Measurements from ENCODE around the gene EXD2.
"Not testable (repeated sequence)": the region's sequence is repeated elsewhere in the genome, so short reads cannot be mapped to it uniquely, and the experiment has no call there.

Gene EXD2

DNA sequence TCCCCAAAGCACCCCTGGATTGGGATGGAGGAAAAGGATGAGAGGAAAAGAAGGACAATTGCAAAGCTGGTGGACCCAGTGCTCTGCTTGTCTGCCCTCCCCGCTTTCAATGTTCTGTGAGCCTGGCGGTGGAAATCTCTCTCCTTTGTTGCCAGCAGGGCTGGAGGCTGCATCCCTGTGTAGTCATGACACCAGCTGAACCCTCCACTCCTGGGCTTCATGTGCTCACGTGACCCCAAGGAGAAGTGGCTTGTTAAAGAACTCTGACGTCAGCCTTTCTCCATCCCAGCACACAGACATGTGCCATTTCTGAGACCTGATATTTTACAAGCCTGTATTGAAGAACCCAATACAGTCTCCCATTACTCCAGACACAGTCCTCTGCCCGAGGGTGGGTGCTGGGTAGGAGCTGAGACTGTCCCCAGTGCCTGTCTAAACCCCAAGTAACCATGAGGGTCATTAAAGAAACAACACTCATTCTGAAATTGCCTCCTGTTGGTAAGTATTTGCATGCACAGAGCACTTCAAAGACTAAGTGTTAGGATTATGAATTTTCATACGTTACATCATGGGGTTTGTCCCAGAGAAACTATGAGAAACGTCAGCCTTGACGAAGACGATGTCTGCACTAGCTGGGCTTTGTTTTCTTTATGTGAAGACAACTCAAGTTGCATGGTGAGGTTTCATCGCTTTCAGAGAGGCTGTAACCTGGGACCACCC lies 90.3 kb downstream of the EXD2 start:
- no peak for DNase-seq

DNA sequence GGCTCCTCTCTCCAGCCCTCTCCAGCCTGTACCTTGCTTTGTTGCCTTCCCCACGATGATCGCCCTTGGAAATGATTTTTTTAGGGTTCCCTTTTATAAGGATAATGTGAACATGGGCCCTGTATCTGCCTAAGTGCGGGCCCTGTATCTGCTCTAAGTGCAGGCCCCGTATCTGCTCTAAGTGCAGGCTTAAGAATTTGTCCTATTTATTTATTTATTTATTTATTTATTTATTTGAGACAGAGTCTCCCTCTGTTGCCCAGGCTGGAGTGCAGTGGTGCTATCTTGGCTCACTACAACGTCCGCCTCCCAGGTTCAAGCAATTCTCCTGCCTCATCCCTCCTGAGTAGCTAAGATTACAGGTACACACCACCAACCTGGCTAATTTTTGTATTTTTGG lies 91.2 kb downstream of the EXD2 start:
- no peak for DNase-seq

DNA sequence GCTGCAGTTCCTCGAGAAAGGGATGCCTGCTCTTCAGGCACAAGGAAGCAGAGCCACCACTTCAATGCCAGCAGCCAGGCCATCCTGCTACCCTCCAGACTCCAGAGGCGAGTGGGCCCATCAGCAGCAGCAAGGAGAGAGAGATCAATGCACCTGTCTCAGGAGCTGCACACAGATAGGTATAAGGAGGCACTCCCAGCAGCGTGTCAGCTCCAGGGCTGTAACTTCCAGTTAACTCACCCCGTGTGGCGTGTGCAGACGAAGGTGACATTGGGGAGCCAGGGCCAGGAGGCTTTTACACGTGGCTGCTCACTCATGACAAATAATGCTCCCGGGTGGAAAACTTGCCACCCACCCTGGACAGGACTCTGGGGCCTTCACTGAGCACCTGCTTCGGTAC lies 92.9 kb downstream of the EXD2 start:
- DNase-seq: no peak

DNA sequence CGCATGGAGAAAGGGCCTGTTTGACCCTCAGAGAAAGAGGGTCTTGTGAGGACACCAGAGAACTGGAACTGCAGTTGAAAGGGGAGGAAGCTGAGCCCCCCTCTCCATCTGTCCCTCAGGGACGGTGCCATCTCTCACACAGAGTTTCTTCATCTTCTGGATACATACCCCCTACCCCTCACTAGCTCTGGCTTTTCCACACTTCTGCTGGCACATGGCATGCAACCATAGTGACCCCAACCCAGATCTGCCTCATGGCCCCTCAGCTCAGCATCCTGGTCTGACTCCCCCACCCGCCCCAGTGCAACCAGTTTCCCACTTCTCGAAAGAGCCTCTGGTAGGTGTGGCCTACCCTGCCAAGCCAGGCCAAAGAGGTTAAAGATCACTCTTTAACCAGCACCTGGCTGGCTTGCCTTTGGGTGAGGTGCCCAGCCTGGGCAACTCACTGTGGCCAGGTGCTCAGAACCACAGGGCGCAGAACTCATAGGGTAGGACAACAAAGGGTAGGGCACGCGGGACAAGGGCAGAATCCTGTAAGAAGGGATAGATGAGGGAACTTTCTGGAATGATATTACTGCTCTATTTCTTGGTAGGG lies 94.5 kb downstream of the EXD2 start:
- no peak for DNase-seq

- no peak for DNase-seq
Measured at GRCh38 chr14:69287098-69288010, 96.1 kb downstream of the EXD2 start.

DNA sequence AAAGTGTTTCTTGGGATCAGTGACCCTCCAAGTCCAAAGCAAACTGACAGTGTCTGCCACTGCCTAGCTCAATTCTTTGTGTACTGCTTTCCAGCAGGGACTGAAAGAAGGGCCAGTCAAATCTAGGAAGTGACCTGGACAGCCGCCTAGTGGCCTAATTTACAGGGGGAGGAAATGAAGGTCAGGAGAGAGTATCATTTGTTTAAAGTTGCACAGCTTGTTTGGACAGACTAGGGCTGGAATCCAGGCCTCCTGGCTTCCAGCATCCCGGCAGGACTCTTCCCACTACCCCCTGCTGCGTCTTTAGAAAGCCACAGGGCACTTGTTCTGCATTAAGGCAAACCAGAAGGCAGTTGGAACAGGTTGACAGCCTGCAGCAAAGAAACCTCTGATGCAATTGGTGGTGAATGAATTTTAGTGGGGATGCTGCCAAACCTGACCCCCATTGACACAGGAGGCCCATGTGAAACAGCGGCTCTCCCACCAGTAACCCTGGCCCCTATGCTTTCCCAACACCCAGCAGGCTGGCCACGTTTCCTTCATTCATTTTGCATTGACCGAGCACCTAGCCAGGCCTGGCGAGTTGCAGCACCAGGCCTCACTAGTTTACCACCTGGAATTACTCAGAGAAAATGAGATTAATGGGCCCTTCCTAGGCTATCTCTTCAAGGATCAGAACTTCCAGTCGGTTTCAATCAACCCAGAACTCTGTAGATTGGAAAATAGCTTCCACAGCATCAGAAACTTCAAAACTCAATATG lies 96.9 kb downstream of the EXD2 start:
- peak; percentile 15 for DNase-seq

GRCh38 chr14:69288956-69289705 lies 97.8 kb downstream of the EXD2 start:
- DNase-seq: no peak

DNA sequence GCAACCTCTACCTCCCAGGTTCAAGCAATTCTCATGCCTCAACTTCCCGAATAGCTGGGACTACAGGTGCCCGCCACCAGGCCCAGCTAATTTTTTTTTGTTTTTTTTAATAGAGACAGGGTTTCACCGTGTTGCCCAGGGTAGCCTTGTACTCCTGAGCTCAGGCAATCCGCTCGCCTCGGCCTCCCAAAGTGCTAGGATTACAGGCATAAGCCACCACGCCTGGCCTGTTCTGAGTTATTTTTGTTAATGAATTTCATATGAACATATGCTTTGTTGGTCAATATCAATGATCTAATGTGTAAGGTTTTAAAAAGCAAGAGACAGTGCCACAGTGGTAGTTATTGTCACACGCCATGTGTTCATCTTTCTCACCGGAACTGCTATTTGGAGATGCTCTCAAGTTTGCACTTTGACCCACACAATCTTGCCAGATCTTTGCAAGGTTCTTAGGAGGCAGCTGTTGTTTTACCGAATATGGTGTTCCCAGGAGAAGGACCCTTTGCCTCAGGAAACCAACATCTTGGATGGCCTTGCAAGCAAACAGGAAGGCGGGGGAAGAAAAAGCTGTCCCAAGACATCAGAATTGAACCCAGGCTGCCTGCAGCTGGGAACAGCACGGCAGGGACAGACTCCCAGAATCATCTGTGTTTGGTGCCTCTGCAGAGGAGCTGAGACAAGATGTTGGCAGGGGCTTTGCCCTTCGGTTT lies 98.7 kb downstream of the EXD2 start:
- no peak for DNase-seq

DNA sequence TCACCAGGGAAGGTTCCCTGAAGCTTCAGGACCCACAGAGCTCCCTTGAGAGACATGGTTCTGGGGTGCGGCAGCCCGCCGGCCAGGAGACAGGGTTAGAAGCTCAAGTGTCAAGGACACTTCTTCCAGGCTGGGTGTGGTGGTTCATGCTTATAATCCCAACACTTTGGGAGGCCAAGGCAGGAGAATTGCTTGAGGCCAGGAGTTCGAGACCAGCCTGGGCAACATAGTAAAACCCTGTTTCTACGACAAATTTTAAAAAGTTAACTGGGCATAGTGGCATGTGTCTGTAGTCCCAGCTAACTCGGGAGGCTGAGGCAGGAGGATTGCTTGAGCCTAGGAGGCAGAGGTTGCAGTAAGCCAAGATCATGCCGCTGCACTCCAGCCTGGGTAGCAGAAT lies 99.6 kb downstream of the EXD2 start:
- not testable (repeated sequence) for DNase-seq

GRCh38 chr14:69291396-69291795 lies 100.1 kb downstream of the EXD2 start:
- no peak for DNase-seq

GRCh38 chr14:69291891-69292561 lies 100.7 kb downstream of the EXD2 start:
- DNase-seq: no peak

All from right kidney (tissue), 1 donor.